ENCODE results near the gene ADAMTS17.

The ADAMTS17 gene

DNA sequence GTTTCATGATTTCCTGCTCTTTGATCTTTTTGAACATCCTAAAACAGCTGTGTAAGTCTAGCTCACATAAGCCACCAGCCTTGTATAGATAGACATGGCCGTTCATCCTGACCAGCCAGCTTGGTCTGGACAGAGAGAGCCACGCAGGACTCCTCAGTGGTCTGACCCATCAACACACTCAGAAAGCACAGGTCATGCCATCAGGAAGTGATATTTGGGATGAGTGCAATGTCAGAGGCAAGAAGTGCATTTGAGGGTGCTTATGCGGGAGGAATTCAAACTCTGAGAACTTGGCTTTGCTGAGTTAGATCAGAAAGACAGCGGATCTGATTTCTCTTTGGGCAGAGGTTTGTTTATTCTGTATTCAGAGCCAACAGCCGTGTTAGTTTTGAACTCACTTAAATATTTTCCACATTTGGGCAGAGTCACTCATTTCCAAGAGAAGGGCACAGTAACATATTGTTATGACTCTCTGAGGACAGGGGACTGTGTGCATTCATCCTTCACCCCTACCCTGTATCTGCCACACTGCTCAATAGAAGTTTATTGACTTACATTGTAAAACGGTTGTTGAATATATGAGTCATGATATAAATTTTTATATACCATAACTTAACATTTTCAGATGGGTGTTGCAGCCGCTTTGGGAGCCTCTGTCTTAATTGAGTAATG, 383.2 kb downstream of the ADAMTS17 start:
- H3K4me3 ChIP-seq (ENCODE audit: low read depth, low read length): no peak overlapping the region
- TF ChIP-seq, protein P1, sequence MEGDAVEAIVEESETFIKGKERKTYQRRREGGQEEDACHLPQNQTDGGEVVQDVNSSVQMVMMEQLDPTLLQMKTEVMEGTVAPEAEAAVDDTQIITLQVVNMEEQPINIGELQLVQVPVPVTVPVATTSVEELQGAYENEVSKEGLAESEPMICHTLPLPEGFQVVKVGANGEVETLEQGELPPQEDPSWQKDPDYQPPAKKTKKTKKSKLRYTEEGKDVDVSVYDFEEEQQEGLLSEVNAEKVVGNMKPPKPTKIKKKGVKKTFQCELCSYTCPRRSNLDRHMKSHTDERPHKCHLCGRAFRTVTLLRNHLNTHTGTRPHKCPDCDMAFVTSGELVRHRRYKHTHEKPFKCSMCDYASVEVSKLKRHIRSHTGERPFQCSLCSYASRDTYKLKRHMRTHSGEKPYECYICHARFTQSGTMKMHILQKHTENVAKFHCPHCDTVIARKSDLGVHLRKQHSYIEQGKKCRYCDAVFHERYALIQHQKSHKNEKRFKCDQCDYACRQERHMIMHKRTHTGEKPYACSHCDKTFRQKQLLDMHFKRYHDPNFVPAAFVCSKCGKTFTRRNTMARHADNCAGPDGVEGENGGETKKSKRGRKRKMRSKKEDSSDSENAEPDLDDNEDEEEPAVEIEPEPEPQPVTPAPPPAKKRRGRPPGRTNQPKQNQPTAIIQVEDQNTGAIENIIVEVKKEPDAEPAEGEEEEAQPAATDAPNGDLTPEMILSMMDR (IDR thresholded peaks at IDR 0.05; ENCODE audit: borderline replicate concordance, insufficient read depth, low read depth, low read length): no peak

DNA sequence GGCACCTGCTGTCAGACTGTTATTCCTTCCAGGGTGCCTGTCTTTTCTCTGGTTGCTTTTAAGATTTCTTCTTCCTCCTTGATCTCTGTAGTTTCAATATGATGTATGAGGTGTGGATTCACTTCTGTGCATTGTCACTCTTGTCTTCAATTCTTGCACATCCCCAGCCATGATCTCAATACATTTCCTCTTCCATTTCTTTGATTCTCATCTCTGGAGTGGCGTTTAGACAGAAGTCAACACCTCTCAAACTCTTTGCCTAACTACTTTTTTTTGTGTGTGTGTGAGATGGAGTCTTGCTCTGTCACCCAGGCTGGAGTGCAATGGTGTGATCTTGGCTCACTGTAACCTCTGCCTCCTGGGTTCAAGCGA, 384.1 kb downstream of the ADAMTS17 start:
- TF ChIP-seq, protein P1 (IDR thresholded peaks at IDR 0.05; ENCODE audit: borderline replicate concordance, insufficient read depth, low read depth, low read length): no peak
- H3K4me3 ChIP-seq (ENCODE audit: low read depth, low read length): no peak overlapping the region

DNA sequence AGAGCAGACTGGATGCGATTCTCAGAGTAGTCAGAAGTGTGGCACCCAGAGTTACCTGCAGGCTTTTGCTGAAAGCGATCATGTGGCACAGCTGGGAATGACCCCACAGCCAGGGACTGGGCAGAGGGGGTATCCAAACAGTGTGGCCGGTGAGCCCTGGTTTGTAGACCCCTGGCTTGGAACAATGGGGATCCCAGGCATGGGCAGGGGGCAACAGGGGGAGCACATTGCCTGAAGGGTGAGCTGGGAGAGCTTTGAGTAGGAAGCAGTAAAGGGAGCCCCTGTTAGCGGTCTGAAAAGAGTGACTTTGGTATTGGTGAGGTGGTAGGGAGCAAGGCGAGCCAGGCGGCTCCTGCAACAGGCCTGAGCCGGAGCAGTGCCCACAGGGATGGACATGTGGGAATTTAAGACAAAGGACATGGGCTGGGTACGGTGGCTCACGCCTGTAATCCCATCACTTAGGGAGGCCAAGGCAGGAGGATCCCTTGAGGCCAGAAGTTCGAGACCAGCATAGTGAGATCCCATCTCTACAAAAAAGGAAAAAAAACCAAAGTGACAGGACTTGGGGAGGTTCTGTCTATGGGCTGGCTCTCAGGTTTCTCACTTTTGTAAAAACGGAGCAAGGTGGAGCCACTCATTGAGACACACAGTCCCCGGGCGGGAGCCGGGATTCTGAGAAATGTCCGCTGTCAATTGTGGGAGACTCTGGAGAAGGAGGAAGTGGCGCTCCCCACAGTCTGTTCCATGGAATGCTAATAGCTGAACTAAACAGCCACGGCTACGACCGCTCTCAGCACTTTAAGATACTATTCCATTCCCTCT, 384.7 kb downstream of the ADAMTS17 start:
- TF ChIP-seq, protein P1 (IDR thresholded peaks at IDR 0.05; ENCODE audit: borderline replicate concordance, insufficient read depth, low read depth, low read length): no peak
- H3K4me3 ChIP-seq (ENCODE audit: low read depth, low read length): no peak overlapping the region

DNA sequence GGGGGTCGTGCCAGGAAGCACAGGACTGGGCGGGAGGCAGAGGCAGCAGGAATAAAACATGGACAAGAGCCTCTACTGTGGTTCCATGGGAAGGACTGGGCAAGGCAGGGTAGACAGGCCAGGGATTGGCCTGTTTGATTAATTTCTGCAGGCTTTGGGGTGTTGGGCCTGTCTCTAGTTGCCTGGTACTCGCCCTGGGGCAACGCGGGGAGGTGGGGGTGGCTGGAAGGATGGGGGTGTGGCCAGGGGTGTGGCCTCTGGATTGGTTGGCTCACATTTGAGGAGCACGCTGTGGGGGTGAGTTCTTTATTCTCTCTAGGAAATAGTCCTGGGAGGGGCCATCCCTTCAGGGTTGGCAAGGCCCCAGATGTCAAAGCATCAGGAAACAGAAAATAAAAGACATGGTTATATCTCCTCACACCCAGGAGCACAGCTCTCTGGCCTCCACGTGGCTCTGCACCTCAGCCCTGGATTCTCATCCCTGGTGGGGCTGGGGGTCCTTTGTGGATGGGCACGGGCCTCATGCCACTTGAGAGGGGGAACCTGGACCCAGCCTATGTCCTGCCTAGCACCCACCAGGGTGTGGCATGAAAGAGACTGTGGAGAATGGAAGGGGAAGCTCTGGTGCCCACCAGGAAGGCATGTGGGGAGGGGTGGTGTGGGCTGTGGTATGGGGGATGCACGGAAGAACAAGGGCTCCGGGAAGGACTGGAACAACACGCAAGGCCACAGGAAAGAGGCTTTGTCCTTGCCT, 385.6 kb downstream of the ADAMTS17 start:
- TF ChIP-seq, protein P1 (IDR thresholded peaks at IDR 0.05; ENCODE audit: borderline replicate concordance, insufficient read depth, low read depth, low read length): no peak
- no peak overlapping the region for H3K4me3 ChIP-seq (ENCODE audit: low read depth, low read length)

DNA sequence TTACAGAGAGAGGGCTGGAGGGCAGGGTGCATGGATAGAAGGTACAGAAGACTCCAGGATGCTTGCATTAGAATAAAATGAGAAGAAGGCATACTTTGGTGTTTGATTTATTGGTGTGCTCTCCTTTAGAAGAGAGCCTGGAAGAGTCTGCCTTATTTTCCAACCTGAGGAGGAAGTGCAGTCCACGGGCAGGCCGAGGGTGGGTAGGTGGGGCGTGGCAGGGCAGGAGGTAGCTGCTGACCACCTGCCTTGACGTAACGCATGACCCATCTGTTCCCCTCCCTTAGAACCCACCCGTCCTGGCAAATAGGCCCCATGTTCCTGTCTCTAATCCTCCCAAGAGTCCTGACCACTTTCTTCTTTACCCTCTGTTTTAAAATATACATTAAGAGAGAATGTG, 386.2 kb downstream of the ADAMTS17 start:
- no peak overlapping the region for H3K4me3 ChIP-seq (ENCODE audit: low read depth, low read length)
- TF ChIP-seq, protein P1 (IDR thresholded peaks at IDR 0.05; ENCODE audit: borderline replicate concordance, insufficient read depth, low read depth, low read length): no peak

DNA sequence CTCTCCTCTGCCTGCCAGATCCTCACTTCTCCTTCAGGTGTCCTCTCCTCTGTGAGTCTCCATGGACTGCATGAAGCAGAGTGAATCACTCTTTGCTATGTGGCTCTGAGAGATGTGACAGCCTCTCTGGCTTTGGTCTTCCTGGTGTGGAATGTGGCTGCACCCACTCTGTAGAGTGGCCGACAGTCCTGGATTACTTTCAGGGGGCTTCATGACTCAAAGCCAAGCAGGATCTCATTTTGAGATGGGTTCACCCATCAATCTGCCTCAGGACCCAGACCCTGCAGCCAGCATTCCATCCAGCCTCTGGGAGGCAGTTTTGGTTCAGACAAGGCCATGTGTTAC, 386.6 kb downstream of the ADAMTS17 start:
- no peak overlapping the region for H3K4me3 ChIP-seq (ENCODE audit: low read depth, low read length)
- TF ChIP-seq, protein P1 (IDR thresholded peaks at IDR 0.05; ENCODE audit: borderline replicate concordance, insufficient read depth, low read depth, low read length): no peak

Data from GM12875 (cell line).